ENCODE results near the gene GP2. TPM values are rescaled to one million over a fixed set of nuclear protein-coding genes. Genes with fewer than 3 reads are reported as not detected.
"Not testable (repeated sequence)": the region's sequence is repeated elsewhere in the genome, so short reads cannot be mapped to it uniquely, and the experiment has no call there.

Gene GP2
- total RNA-seq, 2 experiments from 2014 or later = not detected

GRCh38 chr16:20322696-20323095, 4.6 kb downstream of the GP2 start:
- no peak overlapping the region for H3K27ac Mint-ChIP-seq
- CTCF ChIA-PET = interaction anchor here (0.9 kb wide), 1 partner anchor 23 kb away, joined by 7 read pairs; no protein-coding TSS in a partner anchor
- peaks cover 4% of the 10 kb centered on the region for H3K27me3 Mint-ChIP-seq
- no peak overlapping the region for H3K4me3 Mint-ChIP-seq
- intact Hi-C loops (cut with DNase I, micrococcal nuclease) = no loop called here
- ATAC-seq (no peak), DNase-seq (no peak)
- no peaks in the 10 kb centered on the region for H3K4me1 Mint-ChIP-seq
- no peaks in the 10 kb centered on the region for H3K9me3 Mint-ChIP-seq (ENCODE audit: low read depth)
- H3K36me3 Mint-ChIP-seq (ENCODE audit: low read depth) = no peaks in the 10 kb centered on the region
- POLR2A ChIA-PET = no interaction called here

DNA sequence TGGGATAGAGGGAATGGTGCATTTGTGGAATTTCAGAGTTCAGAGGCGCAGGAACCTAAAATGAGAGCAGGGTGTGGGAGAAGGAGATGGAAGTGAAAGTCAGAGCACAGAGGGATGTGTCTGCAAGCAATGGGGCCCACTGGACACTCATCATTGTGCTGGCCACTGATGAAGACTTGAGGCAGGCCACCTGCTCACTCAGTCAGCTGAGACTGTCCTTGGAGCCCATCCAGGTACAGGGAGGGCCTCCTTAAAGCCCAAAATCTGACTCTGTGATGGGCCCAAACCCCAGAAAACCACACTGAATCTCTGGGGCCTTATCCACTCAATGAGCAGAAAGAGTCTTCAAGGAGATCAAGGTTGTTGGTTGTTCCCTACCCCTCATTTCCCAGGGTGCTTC, 5.6 kb downstream of the GP2 start:
- ChIA-PET POLR2A (no interaction called here), CTCF (no interaction called here)
- Mint-ChIP-seq H3K4me3 (no peak overlapping the region), H3K9me3 (ENCODE audit: low read depth) (no peaks in the 10 kb centered on the region), H3K36me3 (ENCODE audit: low read depth) (no peaks in the 10 kb centered on the region), H3K27ac (no peak overlapping the region), H3K4me1 (no peaks in the 10 kb centered on the region), H3K27me3 (peaks cover 4% of the 10 kb centered on the region)
- intact Hi-C loops (cut with DNase I, micrococcal nuclease) = no loop called here
- DNase-seq = no peak
- ATAC-seq = no peak

- H3K4me3 Mint-ChIP-seq; intact Hi-C loops (cut with DNase I, micrococcal nuclease); H3K27me3 Mint-ChIP-seq; POLR2A ChIA-PET; H3K27ac Mint-ChIP-seq; CTCF ChIA-PET; DNase-seq; H3K4me1 Mint-ChIP-seq; H3K9me3 Mint-ChIP-seq (ENCODE audit: low read depth); H3K36me3 Mint-ChIP-seq (ENCODE audit: low read depth); ATAC-seq: not testable (repeated sequence)
Observed at GRCh38 chr16:20321051-20321450, 6.3 kb downstream of the GP2 start.

DNA sequence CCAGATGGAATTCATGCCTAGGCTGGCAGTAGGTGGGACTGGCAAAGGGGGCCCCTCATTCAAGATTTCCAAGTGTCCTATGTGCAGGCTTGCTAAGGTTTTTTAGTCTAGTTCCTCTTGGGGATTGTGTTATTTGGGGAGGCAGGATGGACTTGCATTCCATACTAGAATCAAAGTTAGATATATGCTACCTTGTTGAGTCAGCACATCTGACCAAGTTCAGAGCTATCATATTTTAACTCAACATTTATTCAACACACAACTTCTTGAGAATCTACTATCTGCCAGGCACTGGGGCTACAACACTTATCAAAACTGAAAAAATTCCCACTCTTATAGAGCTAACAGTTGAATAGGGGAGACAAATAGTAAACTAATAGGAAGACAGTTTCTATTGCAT, 6.7 kb downstream of the GP2 start:
- Mint-ChIP-seq H3K27ac (no peak overlapping the region), H3K4me3 (no peak overlapping the region), H3K9me3 (ENCODE audit: low read depth) (no peaks in the 10 kb centered on the region), H3K4me1 (no peaks in the 10 kb centered on the region), H3K36me3 (ENCODE audit: low read depth) (no peaks in the 10 kb centered on the region), H3K27me3 (peaks cover 4% of the 10 kb centered on the region)
- CTCF ChIA-PET = no interaction called here
- intact Hi-C loops (cut with DNase I, micrococcal nuclease) = no loop called here
- no peak for DNase-seq
- POLR2A ChIA-PET = no interaction called here
- no peak for ATAC-seq

- Mint-ChIP-seq H3K4me3 (no peak overlapping the region), H3K27ac (no peak overlapping the region), H3K36me3 (ENCODE audit: low read depth) (no peaks in the 10 kb centered on the region), H3K9me3 (ENCODE audit: low read depth) (no peaks in the 10 kb centered on the region), H3K4me1 (no peaks in the 10 kb centered on the region), H3K27me3 (peaks cover 4% of the 10 kb centered on the region)
- CTCF ChIA-PET = interaction anchor here (0.6 kb wide), 2 partner anchors 9 to 752 kb away, joined by 3 to 4 read pairs; no protein-coding TSS in a partner anchor
- intact Hi-C loops (cut with DNase I, micrococcal nuclease) = no loop called here
- POLR2A ChIA-PET = no interaction called here
- ATAC-seq (no peak), DNase-seq (no peak)
Observed at GRCh38 chr16:20320178-20320577, 7.1 kb downstream of the GP2 start.

GRCh38 chr16:20319406-20319805, 7.9 kb downstream of the GP2 start:
- Mint-ChIP-seq H3K36me3 (ENCODE audit: low read depth) (no peaks in the 10 kb centered on the region), H3K27me3 (peaks cover 4% of the 10 kb centered on the region), H3K4me1 (no peaks in the 10 kb centered on the region), H3K9me3 (ENCODE audit: low read depth) (no peaks in the 10 kb centered on the region), H3K4me3 (no peak overlapping the region), H3K27ac (no peak overlapping the region)
- ChIA-PET CTCF (interaction anchor here (0.6 kb wide), 2 partner anchors 10 to 751 kb away, joined by 3 to 4 read pairs; no protein-coding TSS in a partner anchor), POLR2A (no interaction called here)
- intact Hi-C loops (cut with DNase I, micrococcal nuclease) = no loop called here
- ATAC-seq = no peak
- DNase-seq = no peak

- H3K9me3 Mint-ChIP-seq (ENCODE audit: low read depth) = peaks cover under 1% of the 10 kb centered on the region
- no peak overlapping the region for H3K4me3 Mint-ChIP-seq
- H3K36me3 Mint-ChIP-seq (ENCODE audit: low read depth) = no peaks in the 10 kb centered on the region
- intact Hi-C loops (cut with DNase I, micrococcal nuclease) = no loop called here
- ATAC-seq = no peak
- CTCF ChIA-PET = no interaction called here
- peaks cover 4% of the 10 kb centered on the region for H3K27me3 Mint-ChIP-seq
- DNase-seq = no peak
- H3K4me1 Mint-ChIP-seq = no peaks in the 10 kb centered on the region
- POLR2A ChIA-PET = no interaction called here
- no peak overlapping the region for H3K27ac Mint-ChIP-seq
Observed at GRCh38 chr16:20318437-20318836, 8.9 kb downstream of the GP2 start.

GRCh38 chr16:20318006-20318405, 9.3 kb downstream of the GP2 start:
- Mint-ChIP-seq H3K27me3 (peaks cover 8% of the 10 kb centered on the region), H3K4me3 (no peak overlapping the region), H3K9me3 (ENCODE audit: low read depth) (peaks cover 4% of the 10 kb centered on the region), H3K4me1 (no peaks in the 10 kb centered on the region), H3K36me3 (ENCODE audit: low read depth) (no peaks in the 10 kb centered on the region), H3K27ac (no peak overlapping the region)
- intact Hi-C loops (cut with DNase I, micrococcal nuclease) = no loop called here
- DNase-seq = no peak
- POLR2A ChIA-PET = no interaction called here
- ATAC-seq = no peak
- CTCF ChIA-PET = no interaction called here

- intact Hi-C loops (cut with DNase I, micrococcal nuclease) = no loop called here
- H3K4me1 Mint-ChIP-seq = no peaks in the 10 kb centered on the region
- no peak overlapping the region for H3K27ac Mint-ChIP-seq
- ChIA-PET POLR2A (no interaction called here), CTCF (no interaction called here)
- H3K4me3 Mint-ChIP-seq = no peak overlapping the region
- peaks cover 4% of the 10 kb centered on the region for H3K9me3 Mint-ChIP-seq (ENCODE audit: low read depth)
- DNase-seq (no peak), ATAC-seq (no peak)
- no peaks in the 10 kb centered on the region for H3K36me3 Mint-ChIP-seq (ENCODE audit: low read depth)
- H3K27me3 Mint-ChIP-seq = peaks cover 8% of the 10 kb centered on the region
Observed at GRCh38 chr16:20317117-20317516, 10.2 kb downstream of the GP2 start.

- peaks cover 8% of the 10 kb centered on the region for H3K27me3 Mint-ChIP-seq
- peaks cover 4% of the 10 kb centered on the region for H3K9me3 Mint-ChIP-seq (ENCODE audit: low read depth)
- H3K36me3 Mint-ChIP-seq (ENCODE audit: low read depth) = no peaks in the 10 kb centered on the region
- no peak for ATAC-seq
- intact Hi-C loops (cut with DNase I, micrococcal nuclease) = no loop called here
- DNase-seq = no peak
- no peaks in the 10 kb centered on the region for H3K4me1 Mint-ChIP-seq
- H3K4me3 Mint-ChIP-seq = no peak overlapping the region
- CTCF ChIA-PET = no interaction called here
- H3K27ac Mint-ChIP-seq = no peak overlapping the region
- POLR2A ChIA-PET = no interaction called here
Observed at GRCh38 chr16:20316715-20317114, 10.6 kb downstream of the GP2 start.

GRCh38 chr16:20315764-20316163, 11.5 kb downstream of the GP2 start:
- intact Hi-C loops (cut with DNase I, micrococcal nuclease) = no loop called here
- Mint-ChIP-seq H3K27me3 (peaks cover 8% of the 10 kb centered on the region), H3K9me3 (ENCODE audit: low read depth) (peaks cover 4% of the 10 kb centered on the region), H3K36me3 (ENCODE audit: low read depth) (no peaks in the 10 kb centered on the region), H3K4me1 (no peaks in the 10 kb centered on the region), H3K4me3 (no peak overlapping the region), H3K27ac (no peak overlapping the region)
- DNase-seq (no peak), ATAC-seq (no peak)
- ChIA-PET POLR2A (no interaction called here), CTCF (no interaction called here)

GRCh38 chr16:20314575-20314974, 12.7 kb downstream of the GP2 start:
- Mint-ChIP-seq H3K27ac (no peak overlapping the region), H3K36me3 (ENCODE audit: low read depth) (no peaks in the 10 kb centered on the region), H3K9me3 (ENCODE audit: low read depth) (peaks cover 4% of the 10 kb centered on the region), H3K4me1 (no peaks in the 10 kb centered on the region), H3K4me3 (no peak overlapping the region), H3K27me3 (peaks cover 8% of the 10 kb centered on the region)
- ATAC-seq (no peak), DNase-seq (no peak)
- CTCF ChIA-PET = interaction anchor here (0.7 to 1.1 kb wide), 2 partner anchors 14 to 70 kb away, joined by 3 to 5 read pairs; no protein-coding TSS in a partner anchor
- intact Hi-C loops (cut with DNase I, micrococcal nuclease) = no loop called here
- POLR2A ChIA-PET = no interaction called here

DNA sequence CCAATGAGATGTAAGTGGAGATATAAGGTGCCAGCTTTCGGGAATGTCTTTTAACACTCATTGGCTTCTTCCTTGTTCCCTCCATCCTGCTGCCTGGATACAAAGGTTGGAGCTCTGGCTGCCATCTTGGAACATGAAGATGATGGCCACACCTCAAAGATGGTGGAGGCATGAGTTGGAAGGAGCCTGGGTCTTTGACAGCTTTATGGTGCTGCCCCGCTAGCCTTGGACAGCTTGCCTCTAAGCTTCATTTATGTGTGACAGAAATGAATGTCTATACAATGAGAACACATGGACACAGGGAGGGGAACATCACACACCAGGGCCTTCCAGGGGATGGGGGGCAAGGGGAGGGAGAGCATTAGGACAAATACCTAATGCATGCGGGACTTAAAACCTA, 13.6 kb downstream of the GP2 start:
- intact Hi-C loops (cut with DNase I, micrococcal nuclease) = no loop called here
- H3K4me3 Mint-ChIP-seq = no peak overlapping the region
- H3K27me3 Mint-ChIP-seq = peaks cover 4% of the 10 kb centered on the region
- H3K9me3 Mint-ChIP-seq (ENCODE audit: low read depth) = peaks cover 4% of the 10 kb centered on the region
- H3K4me1 Mint-ChIP-seq = no peaks in the 10 kb centered on the region
- DNase-seq = no peak
- H3K36me3 Mint-ChIP-seq (ENCODE audit: low read depth) = no peaks in the 10 kb centered on the region
- CTCF ChIA-PET = interaction anchor here (1.1 kb wide), 1 partner anchor 13 kb away, joined by 3 read pairs; no protein-coding TSS in a partner anchor
- no peak for ATAC-seq
- no peak overlapping the region for H3K27ac Mint-ChIP-seq
- POLR2A ChIA-PET = no interaction called here

Data from activated CD4-positive, alpha-beta T cell treated with anti-CD3 and anti-CD28 coated beads for 36 hours (primary cell).